H1 (cell line): Measurements from ENCODE around the gene KRTAP10-3.

Experiments used
- GTF2F1 ChIP-seq: IDR thresholded peaks from 2 replicates; pipeline ENCODE4 v1.6.1; 2012; ENCODE audit warnings: low read depth, low read length, improper control_type of control experiment, borderline replicate concordance
- JUND ChIP-seq: IDR thresholded peaks from 2 replicates; pipeline ENCODE4 v1.6.1; 2011; ENCODE audit warnings: mild to moderate bottlenecking, improper control_type of control experiment, low read length
- POLR2A ChIP-seq, 2 experiments: IDR thresholded peaks; 1 replicate in 1 of 2; 2 replicates in 1 of 2; pipeline ENCODE4 v1.6.1; 2011; ENCODE audit warnings: low read depth in 2 of 2, low read length in 2 of 2, mild to moderate bottlenecking in 2 of 2; ENCODE audit errors: control extremely low read depth in 1 of 2
- POLR2AphosphoS5 ChIP-seq: IDR thresholded peaks from 2 replicates; pipeline ENCODE4 v1.6.1; 2011; ENCODE audit warnings: low read depth, low read length
- SAP30 ChIP-seq: fragments of 300-600 bp; sonication (generic); IDR thresholded peaks from 2 replicates; pipeline ENCODE4 v1.7.1; 2012; ENCODE audit warnings: low read length, moderate library complexity, mild to moderate bottlenecking, inconsistent platforms; ENCODE audit not compliant: insufficient read depth, insufficient replicate concordance
- SP1 ChIP-seq: IDR thresholded peaks from 2 replicates; pipeline ENCODE4 v1.6.1; 2011; ENCODE audit warnings: low read depth, low read length
- TAF1 ChIP-seq: IDR thresholded peaks from 2 replicates; pipeline ENCODE4 v1.6.1; 2011; ENCODE audit warnings: mild to moderate bottlenecking, low read depth, low read length
- ZNF274 ChIP-seq: IDR thresholded peaks from 2 replicates; pipeline ENCODE4 v1.7.0; 2012; ENCODE audit warnings: low read length, borderline replicate concordance; ENCODE audit errors: extremely low read depth
- TF ChIP-seq, protein P1 (sequence below), 3 experiments: IDR thresholded peaks; 1 replicate in 2 of 3; 2 replicates in 1 of 3; pipeline versions ENCODE4 v1.5.1 to v1.6.1; 2011; ENCODE audit warnings: low read length in 3 of 3, mild to moderate bottlenecking in 3 of 3, inconsistent platforms in 2 of 3, low read depth in 1 of 3, moderate library complexity in 1 of 3; ENCODE audit not compliant: insufficient read depth in 1 of 3; ENCODE audit errors: control extremely low read depth in 1 of 3

DNA sequence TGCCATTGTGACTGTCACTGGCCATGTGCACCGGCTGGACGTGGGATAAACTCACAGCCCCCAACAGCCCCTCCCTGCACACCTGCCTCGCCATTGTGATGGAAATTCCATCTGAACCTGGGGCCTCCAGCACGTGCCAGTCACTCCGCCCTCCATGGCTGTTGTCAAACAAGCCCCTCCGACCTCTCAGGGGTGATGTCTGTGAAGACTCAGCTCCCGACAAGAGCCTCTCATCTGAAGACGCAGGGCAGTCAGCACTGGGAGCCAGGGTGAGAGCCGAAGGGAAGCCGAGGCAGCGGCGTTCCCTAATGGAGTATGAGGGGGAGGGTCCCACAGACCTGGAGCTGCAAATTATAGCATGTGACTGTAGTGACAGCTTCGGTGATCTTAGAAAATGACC, 5.9 kb downstream of the KRTAP10-3 start:
- TF ChIP-seq SP1 (no peak), POLR2A (IDR thresholded peaks at IDR 0.05; ENCODE audit: control extremely low read depth in 1 of 2, low read depth in 2 of 2, low read length in 2 of 2) (no peak), SAP30 (no peak), POLR2AphosphoS5 (no peak), JUND (no peak), TAF1 (no peak), ZNF274 (no peak), GTF2F1 (no peak)
- TF ChIP-seq, protein P1, sequence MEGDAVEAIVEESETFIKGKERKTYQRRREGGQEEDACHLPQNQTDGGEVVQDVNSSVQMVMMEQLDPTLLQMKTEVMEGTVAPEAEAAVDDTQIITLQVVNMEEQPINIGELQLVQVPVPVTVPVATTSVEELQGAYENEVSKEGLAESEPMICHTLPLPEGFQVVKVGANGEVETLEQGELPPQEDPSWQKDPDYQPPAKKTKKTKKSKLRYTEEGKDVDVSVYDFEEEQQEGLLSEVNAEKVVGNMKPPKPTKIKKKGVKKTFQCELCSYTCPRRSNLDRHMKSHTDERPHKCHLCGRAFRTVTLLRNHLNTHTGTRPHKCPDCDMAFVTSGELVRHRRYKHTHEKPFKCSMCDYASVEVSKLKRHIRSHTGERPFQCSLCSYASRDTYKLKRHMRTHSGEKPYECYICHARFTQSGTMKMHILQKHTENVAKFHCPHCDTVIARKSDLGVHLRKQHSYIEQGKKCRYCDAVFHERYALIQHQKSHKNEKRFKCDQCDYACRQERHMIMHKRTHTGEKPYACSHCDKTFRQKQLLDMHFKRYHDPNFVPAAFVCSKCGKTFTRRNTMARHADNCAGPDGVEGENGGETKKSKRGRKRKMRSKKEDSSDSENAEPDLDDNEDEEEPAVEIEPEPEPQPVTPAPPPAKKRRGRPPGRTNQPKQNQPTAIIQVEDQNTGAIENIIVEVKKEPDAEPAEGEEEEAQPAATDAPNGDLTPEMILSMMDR (IDR thresholded peaks at IDR 0.05; ENCODE audit: control extremely low read depth in 1 of 3, insufficient read depth in 1 of 3, low read depth in 1 of 3, low read length in 3 of 3) = no peak
